ENCODE data around the gene EIF2B4. TPM values are rescaled to one million over a fixed set of nuclear protein-coding genes. Genes with fewer than 3 reads are reported as not detected.

EIF2B4 gene
- total and polyA plus RNA-seq, 9 of the 15 experiments (the other 6 are each of a cell fraction or from before 2014, with no cell fraction given), result 29.7 to 80.3 (median 58.9) TPM

DNA sequence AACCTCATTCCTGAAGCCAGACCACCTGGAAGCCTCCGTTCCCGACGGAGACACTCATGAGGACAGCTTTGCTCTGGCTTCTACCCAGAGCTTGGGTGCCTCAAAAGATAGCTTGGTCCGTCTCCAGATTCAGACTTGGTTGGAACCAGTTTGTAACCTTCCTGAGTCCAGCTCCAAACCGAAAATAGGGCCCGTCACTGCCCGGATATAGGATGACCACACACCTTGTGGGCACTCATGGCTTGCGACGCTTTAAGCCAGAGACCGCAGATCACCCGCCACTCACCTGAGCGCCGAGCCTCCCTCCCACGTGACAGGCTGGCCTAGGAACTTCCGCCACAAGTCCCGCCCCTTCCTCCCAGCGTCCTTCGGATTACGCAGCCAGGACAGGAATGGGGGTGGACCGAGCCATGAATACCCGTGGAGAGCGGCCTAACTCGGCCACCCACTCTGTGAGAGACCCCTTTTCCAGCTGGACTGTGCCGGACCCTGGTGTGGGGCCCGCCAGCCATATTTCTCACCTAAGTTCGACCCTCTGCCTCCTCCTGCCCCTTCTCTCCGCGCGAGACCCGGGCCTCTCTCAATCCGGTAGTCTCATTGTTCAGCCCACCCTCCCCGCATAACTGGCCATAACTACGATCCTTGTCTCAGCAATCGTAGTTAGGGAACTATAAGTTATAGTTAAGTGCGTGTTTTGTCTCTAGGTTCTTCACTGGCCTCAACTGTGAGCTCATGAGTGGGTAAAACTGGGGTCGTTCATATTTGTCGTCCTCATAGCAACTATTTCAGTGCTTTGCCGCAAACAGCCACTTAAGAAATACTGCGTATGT is 47.2 kb downstream of the EIF2B4 start, which contains the start of gene MPV17 (continued):
- TF ChIP-seq, protein P1, sequence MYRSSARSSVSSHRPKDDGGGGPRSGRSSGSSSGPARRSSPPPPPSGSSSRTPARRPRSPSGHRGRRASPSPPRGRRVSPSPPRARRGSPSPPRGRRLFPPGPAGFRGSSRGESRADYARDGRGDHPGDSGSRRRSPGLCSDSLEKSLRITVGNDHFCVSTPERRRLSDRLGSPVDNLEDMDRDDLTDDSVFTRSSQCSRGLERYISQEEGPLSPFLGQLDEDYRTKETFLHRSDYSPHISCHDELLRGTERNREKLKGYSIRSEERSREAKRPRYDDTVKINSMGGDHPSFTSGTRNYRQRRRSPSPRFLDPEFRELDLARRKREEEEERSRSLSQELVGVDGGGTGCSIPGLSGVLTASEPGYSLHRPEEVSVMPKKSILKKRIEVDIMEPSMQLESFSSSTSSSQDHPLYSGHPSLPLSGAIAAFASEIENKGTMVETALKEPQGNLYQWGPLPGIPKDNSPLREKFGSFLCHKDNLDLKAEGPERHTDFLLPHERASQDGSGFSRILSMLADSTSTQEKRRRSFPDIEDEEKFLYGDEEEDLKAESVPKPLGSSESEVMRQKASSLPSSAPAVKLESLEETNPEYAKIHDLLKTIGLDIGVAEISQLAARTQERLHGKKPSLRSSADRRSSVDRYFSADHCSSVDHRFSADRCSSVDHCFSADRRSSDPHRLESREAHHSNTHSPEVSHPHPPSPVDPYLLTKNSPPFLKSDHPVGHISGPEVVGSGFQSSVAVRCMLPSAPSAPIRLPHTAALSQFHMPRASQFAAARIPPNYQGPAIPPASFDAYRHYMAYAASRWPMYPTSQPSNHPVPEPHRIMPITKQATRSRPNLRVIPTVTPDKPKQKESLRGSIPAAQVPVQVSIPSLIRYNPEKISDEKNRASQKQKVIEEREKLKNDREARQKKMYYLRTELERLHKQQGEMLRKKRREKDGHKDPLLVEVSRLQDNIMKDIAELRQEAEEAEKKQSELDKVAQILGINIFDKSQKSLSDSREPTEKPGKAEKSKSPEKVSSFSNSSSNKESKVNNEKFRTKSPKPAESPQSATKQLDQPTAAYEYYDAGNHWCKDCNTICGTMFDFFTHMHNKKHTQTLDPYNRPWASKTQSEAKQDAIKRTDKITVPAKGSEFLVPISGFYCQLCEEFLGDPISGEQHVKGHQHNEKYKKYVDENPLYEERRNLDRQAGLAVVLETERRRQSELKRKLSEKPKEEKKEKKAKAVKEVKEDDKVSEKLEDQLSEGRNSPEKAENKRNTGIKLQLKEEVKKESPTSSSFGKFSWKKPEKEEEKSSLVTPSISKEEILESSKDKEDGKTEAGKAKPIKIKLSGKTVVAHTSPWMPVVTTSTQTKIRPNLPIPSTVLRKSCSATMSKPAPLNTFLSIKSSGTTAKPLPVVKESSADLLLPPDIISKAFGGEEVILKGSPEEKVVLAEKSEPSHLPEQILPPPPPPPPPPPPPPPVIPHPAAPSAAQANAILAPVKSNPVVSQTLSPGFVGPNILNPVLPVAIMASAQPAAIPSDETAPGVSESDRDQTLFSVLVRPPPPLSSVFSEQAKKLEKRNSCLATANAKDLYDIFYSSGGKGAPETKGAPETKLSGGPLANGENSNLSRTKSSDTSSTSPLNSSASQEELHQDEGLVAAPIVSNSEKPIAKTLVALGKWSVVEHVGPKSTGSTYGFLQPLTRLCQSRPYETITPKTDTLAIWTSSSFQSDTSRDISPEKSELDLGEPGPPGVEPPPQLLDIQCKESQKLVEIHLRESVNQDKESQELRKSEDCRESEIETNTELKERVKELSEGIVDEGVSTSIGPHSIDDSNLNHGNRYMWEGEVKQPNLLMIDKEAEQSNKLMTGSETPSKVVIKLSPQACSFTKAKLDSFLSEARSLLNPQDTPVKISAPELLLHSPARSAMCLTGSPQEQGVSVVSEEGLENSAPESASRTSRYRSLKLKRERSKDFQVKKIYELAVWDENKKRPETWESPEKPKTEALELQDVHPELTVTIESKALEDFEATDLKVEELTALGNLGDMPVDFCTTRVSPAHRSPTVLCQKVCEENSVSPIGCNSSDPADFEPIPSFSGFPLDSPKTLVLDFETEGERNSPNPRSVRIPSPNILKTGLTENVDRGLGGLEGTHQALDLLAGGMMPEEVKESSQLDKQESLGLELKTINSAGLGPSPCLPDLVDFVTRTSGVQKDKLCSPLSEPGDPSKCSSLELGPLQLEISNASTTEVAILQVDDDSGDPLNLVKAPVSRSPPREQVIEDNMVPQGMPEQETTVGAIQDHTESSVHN (IDR thresholded peaks at IDR 0.05; ENCODE audit: borderline replicate concordance in 1 of 2, low read depth in 1 of 2), result peak in 1 of 2 experiments; percentile 63; a peak in 1 of 4 replicates
- TF ChIP-seq EZH2 (IDR thresholded peaks at IDR 0.05; ENCODE audit: borderline replicate concordance, low read depth, low read length), result no peak
- no peak for TF ChIP-seq ZNF133 (CRISPR knock-in tag; IDR thresholded peaks at IDR 0.05)
- TF ChIP-seq NUFIP1 (IDR thresholded peaks at IDR 0.05; ENCODE audit: partially characterized antibody), result no peak
- no peak for TF ChIP-seq MCM5 (IDR thresholded peaks at IDR 0.05; ENCODE audit: low read depth)
- TF ChIP-seq, protein P2, sequence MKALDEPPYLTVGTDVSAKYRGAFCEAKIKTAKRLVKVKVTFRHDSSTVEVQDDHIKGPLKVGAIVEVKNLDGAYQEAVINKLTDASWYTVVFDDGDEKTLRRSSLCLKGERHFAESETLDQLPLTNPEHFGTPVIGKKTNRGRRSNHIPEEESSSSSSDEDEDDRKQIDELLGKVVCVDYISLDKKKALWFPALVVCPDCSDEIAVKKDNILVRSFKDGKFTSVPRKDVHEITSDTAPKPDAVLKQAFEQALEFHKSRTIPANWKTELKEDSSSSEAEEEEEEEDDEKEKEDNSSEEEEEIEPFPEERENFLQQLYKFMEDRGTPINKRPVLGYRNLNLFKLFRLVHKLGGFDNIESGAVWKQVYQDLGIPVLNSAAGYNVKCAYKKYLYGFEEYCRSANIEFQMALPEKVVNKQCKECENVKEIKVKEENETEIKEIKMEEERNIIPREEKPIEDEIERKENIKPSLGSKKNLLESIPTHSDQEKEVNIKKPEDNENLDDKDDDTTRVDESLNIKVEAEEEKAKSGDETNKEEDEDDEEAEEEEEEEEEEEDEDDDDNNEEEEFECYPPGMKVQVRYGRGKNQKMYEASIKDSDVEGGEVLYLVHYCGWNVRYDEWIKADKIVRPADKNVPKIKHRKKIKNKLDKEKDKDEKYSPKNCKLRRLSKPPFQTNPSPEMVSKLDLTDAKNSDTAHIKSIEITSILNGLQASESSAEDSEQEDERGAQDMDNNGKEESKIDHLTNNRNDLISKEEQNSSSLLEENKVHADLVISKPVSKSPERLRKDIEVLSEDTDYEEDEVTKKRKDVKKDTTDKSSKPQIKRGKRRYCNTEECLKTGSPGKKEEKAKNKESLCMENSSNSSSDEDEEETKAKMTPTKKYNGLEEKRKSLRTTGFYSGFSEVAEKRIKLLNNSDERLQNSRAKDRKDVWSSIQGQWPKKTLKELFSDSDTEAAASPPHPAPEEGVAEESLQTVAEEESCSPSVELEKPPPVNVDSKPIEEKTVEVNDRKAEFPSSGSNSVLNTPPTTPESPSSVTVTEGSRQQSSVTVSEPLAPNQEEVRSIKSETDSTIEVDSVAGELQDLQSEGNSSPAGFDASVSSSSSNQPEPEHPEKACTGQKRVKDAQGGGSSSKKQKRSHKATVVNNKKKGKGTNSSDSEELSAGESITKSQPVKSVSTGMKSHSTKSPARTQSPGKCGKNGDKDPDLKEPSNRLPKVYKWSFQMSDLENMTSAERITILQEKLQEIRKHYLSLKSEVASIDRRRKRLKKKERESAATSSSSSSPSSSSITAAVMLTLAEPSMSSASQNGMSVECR (CRISPR knock-in tag; IDR thresholded peaks at IDR 0.05), result no peak; the same call in 1 of the 2 replicates
- TF ChIP-seq MAFF (IDR thresholded peaks at IDR 0.05; ENCODE audit: low read length), result no peak

Measured in K562 (cell line).